ENCODE data around the gene OTUB2.

- TF ChIP-seq, protein P1, sequence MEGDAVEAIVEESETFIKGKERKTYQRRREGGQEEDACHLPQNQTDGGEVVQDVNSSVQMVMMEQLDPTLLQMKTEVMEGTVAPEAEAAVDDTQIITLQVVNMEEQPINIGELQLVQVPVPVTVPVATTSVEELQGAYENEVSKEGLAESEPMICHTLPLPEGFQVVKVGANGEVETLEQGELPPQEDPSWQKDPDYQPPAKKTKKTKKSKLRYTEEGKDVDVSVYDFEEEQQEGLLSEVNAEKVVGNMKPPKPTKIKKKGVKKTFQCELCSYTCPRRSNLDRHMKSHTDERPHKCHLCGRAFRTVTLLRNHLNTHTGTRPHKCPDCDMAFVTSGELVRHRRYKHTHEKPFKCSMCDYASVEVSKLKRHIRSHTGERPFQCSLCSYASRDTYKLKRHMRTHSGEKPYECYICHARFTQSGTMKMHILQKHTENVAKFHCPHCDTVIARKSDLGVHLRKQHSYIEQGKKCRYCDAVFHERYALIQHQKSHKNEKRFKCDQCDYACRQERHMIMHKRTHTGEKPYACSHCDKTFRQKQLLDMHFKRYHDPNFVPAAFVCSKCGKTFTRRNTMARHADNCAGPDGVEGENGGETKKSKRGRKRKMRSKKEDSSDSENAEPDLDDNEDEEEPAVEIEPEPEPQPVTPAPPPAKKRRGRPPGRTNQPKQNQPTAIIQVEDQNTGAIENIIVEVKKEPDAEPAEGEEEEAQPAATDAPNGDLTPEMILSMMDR (IDR thresholded peaks at IDR 0.05): no peak
- TF ChIP-seq POLR2A (IDR thresholded peaks at IDR 0.05) (no peak), POLR2AphosphoS5 (IDR thresholded peaks at IDR 0.05) (no peak), EP300 (IDR thresholded peaks at IDR 0.05) (no peak)
Observed at GRCh38 chr14:93996130-93996695, 29.9 kb upstream of the OTUB2 start.
